GM12892 (cell line): ENCODE results near the gene TEX261.

Experiments used
- POLR2A ChIP-seq: IDR thresholded peaks from 2 replicates; pipeline ENCODE4 v1.6.1; 2011; ENCODE audit warnings: low read depth, low read length, control low read depth
- POLR2AphosphoS5 ChIP-seq: IDR thresholded peaks from 2 replicates; pipeline ENCODE4 v1.6.1; 2011; ENCODE audit warnings: low read depth, low read length, control low read depth
- TAF1 ChIP-seq: IDR thresholded peaks from 2 replicates; pipeline ENCODE4 v1.6.1; 2011; ENCODE audit warnings: low read depth, mild to moderate bottlenecking, control low read depth, low read length, borderline replicate concordance

DNA sequence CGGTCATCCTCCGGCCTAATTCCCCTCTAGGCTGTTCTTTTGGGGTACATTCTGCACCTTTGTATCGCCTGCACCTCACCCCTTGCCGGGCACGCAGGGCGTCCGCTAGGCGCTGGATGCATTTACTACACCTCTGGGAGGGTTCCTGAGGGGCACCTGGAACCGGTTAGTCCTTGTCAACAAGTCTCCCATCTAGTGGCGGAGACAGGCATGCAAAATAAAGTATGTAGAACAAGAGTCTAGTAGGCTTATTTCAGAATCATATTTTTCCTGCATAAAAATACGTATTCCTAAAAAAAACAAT lies 705 bp upstream of the TEX261 start:
- TF ChIP-seq POLR2A (no peak), POLR2AphosphoS5 (no peak), TAF1 (no peak)
